K562 (cell line): ENCODE data around the gene SPAG16.

ENCODE experiments used
- BCL6 ChIP-seq: fragments of 250-450 bp; sonication (Bioruptor Pico); IDR thresholded peaks from 2 replicates; pipeline ENCODE4 v1.4.0; 2020
- GTF2F1 ChIP-seq: IDR thresholded peaks from 2 replicates; pipeline ENCODE4 v1.6.1; 2011; ENCODE audit warnings: low read depth, low read length, improper control_type of control experiment
- MEF2A ChIP-seq: IDR thresholded peaks from 2 replicates; pipeline ENCODE4 v1.6.1; 2011; ENCODE audit warnings: low read depth, mild to moderate bottlenecking, low read length, moderate library complexity; ENCODE audit not compliant: control insufficient read depth
- NFATC3 ChIP-seq: fragments of 450-650 bp; IDR thresholded peaks from 2 replicates; pipeline ENCODE4 v1.6.1; 2017; ENCODE audit warnings: mild to moderate bottlenecking
- NR2C2 ChIP-seq, 2 experiments: fragments of 200-800 bp in 1 of 2; sonication (Bioruptor generic) in 1 of 2; sonication (generic) in 1 of 2; formaldehyde crosslinking in 1 of 2; IDR thresholded peaks; 2 replicates each; pipeline versions ENCODE4 v1.6.1 to v1.8.0; 2016 to 2022; ENCODE audit warnings: mild to moderate bottlenecking in 1 of 2, missing compliant biosample characterization in 1 of 2, missing genetic modification characterization in 1 of 2, missing genetic modification reagents in 1 of 2
- NR2F6 ChIP-seq: fragments of 450-650 bp; formaldehyde crosslinking; IDR thresholded peaks from 2 replicates; pipeline ENCODE4 v1.4.0; 2020; ENCODE audit warnings: mild to moderate bottlenecking
- PHTF2 ChIP-seq: fragments of 250-450 bp; sonication (Bioruptor Pico); IDR thresholded peaks from 2 replicates; pipeline ENCODE4 v1.5.0; 2021; ENCODE audit warnings: mild to moderate bottlenecking
- SAP30 ChIP-seq: fragments of 200-600 bp; sonication (generic); IDR thresholded peaks from 2 replicates; pipeline ENCODE4 v1.6.1; 2012; ENCODE audit warnings: borderline replicate concordance, low read depth, mild to moderate bottlenecking, moderate library complexity, low read length, control low read depth, inconsistent platforms; ENCODE audit not compliant: insufficient read depth, poor library complexity, severe bottlenecking
- SETDB1 ChIP-seq: IDR thresholded peaks from one replicate; pipeline ENCODE4 v1.6.1; 2012; ENCODE audit warnings: low read length, control low read depth, inconsistent platforms
- SNRNP70 ChIP-seq: fragments of 200-400 bp; formaldehyde crosslinking; optimal IDR thresholded peaks from 2 replicates; pipeline ENCODE3; 2017; ENCODE audit warnings: low read depth, low read length
- ZBTB8A ChIP-seq: fragments of 450-650 bp; IDR thresholded peaks from 2 replicates; pipeline ENCODE4 v1.6.1; 2018; ENCODE audit warnings: mild to moderate bottlenecking, moderate library complexity; ENCODE audit not compliant: partially characterized antibody
- ZNF778 ChIP-seq: fragments of 450-650 bp; formaldehyde crosslinking; IDR thresholded peaks from 2 replicates; pipeline ENCODE4 v1.4.0; 2020; ENCODE audit warnings: mild to moderate bottlenecking, moderate library complexity

DNA sequence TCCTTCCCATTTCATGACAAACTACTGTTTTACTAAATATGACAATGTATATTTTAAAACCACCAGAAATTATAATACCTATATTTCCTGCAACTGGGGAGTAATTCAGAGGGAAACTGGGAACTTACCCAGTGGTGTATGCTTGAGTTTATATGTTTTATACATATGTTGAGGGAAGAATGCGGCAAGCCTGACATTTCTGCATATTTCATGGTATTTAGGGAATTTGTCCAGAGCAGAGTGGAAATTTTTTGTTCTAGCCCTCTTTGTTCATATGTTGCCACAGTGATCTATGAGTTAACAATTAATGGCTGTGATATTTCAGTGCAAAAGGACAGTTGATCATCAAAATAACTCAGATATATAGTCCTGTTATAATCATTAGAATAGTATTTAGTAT, 895.8 kb downstream of the SPAG16 start:
- TF ChIP-seq SAP30: no peak
- no peak for TF ChIP-seq BCL6 (CRISPR knock-in tag)
- no peak for TF ChIP-seq GTF2F1
- no peak for TF ChIP-seq NFATC3
- no peak for TF ChIP-seq SETDB1
- no peak for TF ChIP-seq MEF2A
- TF ChIP-seq SNRNP70: no peak
- no peak for TF ChIP-seq NR2C2 (CRISPR knock-in tag; IDR thresholded peaks at IDR 0.05)
- no peak for TF ChIP-seq NR2C2 (tag; IDR thresholded peaks at IDR 0.05)
- no peak for TF ChIP-seq PHTF2 (CRISPR knock-in tag)
- no peak for TF ChIP-seq ZNF778 (CRISPR knock-in tag)
- TF ChIP-seq ZBTB8A: no peak
- TF ChIP-seq NR2F6 (CRISPR knock-in tag): no peak
